Measurements from ENCODE around the gene ZNF609.

Gene ZNF609

GRCh38 chr15:64656508-64656907 lies 196.1 kb downstream of the ZNF609 start:
- no peak for DNase-seq

DNA sequence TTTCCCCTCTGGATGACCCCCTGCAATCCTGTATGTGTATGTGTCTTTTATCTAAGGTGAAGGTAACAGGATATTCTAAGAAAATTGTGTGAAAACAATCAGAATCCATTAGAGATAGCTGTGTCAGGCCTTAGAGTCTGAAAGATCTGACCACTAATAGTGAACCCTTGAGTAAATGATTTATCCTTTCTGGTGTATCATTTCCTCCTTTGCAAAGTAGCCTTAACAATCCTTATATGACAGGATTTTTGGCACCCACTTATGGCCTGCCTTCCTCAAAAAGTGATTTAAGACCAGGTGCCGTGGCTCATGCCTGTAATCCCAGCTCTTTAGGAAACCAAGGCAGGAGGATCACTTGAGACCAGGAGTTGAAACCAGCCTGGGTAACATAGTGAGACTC lies 204.8 kb downstream of the ZNF609 start:
- no peak for DNase-seq

GRCh38 chr15:64667736-64668161 lies 207.4 kb downstream of the ZNF609 start:
- DNase-seq: no peak

DNA sequence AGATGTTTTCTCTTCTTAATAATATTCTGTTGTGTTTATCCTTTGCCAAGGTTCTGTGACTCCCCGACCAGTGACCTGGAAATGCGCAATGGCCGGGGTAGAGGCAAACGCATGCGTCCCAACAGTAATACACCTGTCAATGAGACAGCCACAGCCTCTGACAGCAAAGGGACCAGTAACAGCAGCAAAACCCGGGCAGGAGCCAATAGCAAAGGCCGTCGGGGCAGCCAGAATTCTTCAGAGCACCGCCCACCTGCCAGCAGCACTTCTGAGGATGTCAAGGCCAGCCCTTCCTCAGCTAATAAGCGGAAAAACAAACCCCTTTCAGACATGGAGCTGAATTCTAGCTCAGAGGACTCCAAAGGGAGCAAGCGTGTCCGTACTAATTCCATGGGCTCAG lies 213.5 kb downstream of the ZNF609 start:
- DNase-seq: no peak

- no peak for DNase-seq
Measured at GRCh38 chr15:64678126-64678819, 217.9 kb downstream of the ZNF609 start.

- no peak for DNase-seq
Measured at GRCh38 chr15:64680097-64680496, 219.7 kb downstream of the ZNF609 start.

GRCh38 chr15:64681424-64682024 lies 221.1 kb downstream of the ZNF609 start:
- DNase-seq: peak; percentile 67 to 70

DNA sequence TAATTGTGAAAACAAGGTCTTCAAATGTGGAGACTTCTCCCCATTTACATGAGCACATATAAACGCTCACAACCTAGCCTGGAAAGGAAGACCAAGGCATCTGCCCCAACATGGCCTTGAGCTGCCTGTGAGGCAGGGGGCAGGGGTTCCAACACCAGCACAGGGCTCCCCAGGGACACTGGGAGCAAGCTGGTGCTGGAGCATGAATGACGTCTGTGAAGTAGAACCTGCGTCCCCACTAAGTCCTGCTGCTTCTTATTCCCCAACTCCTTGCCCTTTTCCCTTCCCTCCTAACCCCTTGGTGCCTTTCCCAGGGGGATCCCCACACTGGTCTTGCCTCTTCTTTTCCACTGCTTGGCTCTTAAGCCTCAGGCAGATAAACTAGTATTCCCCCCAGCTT lies 221.9 kb downstream of the ZNF609 start:
- DNase-seq: no peak

GRCh38 chr15:64683378-64683777 lies 223.0 kb downstream of the ZNF609 start:
- no peak for DNase-seq

GRCh38 chr15:64685230-64685888 lies 225.0 kb downstream of the ZNF609 start:
- DNase-seq: no peak

GRCh38 chr15:64686130-64686735 lies 225.9 kb downstream of the ZNF609 start:
- DNase-seq: peak; percentile 42 to 55

DNA sequence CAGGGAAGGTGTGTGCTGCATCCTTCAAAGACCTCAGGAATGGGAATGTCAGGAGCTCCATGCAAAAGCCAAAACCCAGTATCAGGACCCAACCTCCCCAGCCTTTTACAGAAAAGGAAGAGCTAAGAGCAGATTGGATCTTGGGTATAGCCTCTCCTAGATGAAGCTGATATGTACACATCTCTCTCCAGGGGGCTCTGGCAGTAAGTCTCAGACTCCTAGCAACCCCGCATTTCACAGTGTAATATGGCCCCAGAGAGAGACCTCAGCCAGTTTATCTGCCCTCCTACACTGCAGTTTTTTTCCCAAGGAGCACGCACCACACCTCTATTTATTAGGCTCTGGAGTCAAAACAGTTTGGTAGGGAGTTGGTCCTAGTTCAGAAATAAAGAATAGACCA lies 226.8 kb downstream of the ZNF609 start:
- no peak for DNase-seq

DNA sequence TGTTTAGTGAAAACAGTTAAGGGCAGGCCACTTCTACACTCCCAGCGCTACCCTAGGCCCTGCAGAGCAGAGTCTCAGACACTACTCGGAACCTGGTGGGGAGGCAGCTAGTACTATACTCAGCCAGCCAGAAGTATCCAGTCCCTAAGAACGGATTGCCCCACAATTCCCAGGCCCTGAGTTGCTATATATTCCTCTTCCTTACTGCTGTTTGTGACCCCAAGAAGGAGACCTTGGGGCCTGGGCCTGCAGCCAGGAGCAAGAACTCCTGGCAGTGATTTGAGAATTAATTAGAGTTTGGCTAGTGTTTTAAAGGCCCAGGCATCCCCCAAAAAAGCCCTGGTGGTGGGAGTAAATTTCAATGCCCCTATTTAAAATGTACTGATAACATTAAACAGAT lies 227.3 kb downstream of the ZNF609 start:
- peak in 1 of 2 experiments; percentile 29 for DNase-seq

DNA sequence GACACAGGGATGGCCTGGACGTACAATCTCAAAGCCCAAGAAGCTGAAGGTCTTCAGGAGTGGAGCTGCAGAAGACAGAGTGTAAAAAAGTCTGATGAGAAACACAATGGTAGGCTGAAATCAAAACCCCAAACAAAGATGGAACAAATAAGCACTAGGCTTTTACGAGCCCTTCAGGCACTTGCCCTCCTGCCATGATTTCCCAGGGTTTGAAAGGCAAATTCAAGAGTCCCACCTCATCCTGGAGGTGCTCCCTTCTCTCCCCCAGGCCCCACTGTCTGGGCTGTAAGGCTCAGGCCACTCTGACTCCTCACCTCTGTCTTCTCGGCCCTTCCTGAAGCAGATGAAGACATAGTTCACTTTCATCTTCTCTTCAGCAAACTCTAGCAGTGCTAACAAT lies 228.4 kb downstream of the ZNF609 start:
- DNase-seq: no peak

GRCh38 chr15:64690008-64690407 lies 229.6 kb downstream of the ZNF609 start:
- no peak for DNase-seq

DNA sequence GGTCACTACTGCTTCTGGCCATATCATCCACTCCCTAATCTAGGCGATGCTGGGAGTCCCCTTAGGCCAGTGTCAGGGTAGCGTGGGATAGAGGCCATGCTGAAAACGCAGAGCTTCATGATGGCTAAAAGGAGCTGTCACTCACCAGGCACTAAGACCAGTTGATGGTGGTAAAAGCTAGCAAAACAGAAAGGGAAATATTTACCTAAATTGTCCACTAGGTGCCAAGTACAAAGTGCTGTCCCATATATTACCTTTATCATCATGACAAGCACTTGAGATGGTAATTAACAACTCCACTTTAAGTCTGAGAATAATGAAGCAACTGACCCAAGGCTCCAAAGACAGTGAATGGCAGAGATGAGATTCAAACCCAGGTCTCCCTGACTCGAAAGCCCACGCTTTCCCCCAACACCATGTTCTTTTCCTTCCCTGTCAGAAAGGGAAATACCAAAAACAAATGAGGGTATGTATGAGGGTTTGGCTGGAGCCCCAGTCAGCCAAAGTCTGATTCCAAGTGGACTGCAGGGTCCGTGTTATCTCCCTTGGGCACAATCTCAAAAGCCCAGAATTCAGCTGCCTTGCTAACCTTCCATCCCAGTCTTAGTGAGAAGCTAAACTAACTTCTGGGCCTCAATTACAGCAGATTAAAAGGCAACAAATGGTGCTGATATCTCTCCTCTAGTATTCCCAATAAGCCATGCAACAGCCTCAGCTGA lies 230.4 kb downstream of the ZNF609 start:
- no peak for DNase-seq

DNA sequence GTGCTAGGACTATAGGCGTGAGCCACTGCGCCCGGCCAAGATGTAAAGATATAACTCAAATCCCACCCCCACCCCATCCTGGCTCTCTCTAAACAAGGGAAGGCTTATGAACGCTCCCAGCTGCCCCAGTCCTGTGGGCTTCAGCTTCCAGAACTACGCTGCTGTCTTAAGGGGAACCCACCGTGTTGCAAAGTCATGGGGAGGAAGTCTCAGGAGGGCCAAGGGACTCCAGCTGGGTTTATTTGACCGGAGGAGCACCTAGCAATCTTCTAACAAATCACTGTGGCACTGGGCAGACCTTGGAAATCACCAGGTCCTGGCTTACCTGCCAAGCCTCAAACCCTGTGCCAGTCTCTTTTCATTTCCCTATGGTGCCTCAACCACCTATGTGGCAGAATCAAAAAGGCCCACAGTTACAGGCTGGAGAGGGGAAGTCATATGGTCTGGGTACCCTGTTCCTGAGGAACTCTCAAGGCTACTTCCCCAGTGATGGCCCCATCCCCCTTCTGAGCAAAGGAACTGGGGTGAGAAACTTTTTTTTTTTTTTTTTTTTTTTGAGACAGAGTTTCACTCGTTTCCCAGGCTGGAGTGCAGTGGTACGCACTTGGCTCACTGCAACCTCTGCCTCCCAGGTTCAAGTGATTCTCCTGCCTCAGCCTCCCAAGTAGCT lies 231.7 kb downstream of the ZNF609 start:
- no peak for DNase-seq

DNA sequence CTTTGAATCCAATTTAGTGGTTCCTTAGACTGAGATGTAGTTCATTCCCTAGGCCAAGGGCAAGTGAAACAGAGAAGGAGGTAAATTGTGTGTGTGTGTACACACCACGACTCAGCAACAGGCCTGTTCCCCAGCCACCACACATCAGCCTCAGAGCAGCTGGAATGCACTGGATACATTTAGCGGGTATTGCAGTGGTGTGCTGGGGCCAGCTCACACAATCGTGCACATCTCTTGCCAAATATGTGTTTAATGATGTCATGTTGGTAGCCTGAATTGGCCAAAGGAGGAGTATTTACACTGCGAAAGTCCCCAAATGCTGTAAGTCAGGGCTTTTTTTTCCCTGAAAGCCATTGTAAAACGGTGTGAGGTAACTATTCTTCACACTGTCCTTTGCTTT lies 232.8 kb downstream of the ZNF609 start:
- DNase-seq: peak in 1 of 2 experiments; percentile 46

GRCh38 chr15:64694816-64695215 lies 234.4 kb downstream of the ZNF609 start:
- DNase-seq: no peak

DNA sequence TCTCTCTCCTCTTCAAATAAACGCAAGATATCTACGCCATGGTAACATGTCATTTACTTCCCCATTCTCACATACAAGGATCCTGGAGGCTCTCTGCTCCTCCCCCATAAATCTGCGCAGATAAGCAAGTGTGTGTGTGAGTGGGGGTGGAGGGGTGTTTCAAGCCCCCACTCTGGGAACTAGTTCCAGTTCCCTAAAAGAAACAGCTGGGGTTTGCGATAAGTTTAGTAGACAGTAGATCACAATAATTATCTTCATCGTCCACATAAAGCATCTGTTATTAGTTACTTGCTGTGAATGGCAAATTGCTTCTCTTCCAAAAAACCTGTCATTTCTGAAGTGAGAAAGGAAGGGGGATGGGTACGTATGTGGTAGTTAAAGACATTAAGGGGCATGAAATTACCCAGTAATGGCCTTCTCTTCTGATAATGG lies 235.2 kb downstream of the ZNF609 start:
- DNase-seq: peak in 1 of 2 experiments; percentile 23

DNA sequence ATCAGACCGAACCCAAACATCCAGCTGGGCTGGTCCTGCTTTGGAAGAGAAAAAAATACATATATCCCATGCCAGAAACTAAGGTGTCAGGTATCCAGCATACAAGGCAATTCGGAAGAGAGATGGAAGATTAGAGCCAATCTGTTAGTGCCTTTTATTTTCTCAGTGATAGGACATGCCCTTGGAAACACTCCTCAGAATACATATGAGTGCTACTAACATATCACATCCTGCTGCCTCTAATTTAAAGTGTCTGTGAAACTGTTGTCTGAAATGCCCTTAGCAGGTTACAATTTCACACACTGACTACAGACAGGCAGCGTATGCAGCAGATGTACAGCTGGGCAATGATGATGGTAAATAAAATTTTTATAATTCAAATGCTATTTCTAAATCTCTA lies 236.1 kb downstream of the ZNF609 start:
- DNase-seq: no peak

DNA sequence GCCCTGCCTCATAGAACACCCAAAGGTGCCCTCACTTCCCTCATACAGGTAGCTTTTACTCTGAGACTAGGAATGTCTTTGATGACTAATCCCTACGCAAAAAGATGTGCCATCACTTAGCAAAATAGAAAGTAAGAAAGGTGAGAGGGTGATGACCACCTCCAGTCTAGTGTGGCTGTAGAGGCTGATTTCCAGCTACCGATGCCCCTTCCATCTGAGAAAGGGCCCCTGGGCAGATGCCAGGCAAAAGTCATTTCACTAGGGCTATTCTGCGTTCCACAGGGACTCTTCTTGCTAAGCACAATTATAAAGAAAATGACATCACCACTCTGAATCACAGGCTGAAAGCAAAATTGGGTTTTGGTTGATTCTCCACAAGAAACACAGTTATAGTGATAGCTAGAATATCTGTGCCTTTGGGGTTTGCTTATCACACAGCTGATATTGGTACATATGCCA lies 237.6 kb downstream of the ZNF609 start:
- no peak for DNase-seq

Measured in NCI-H2081 (cell line).